Hepatocyte (in vitro differentiated cells): Measurements from ENCODE around the gene SLC10A2. TPM values are rescaled to one million over a fixed set of nuclear protein-coding genes. Genes with fewer than 3 reads are reported as not detected.
"Not testable (repeated sequence)": the region's sequence is repeated elsewhere in the genome, so short reads cannot be mapped to it uniquely, and the experiment has no call there.

Experiments
- DNase-seq: peaks from one replicate; pipeline ENCODE4 v3.0.0-alpha.2; 2016; ENCODE audit warnings: low spot score
- H2AFZ ChIP-seq: fragments of 200-600 bp; sonication (generic); 2 replicates; pipeline ENCODE4 v1.6.0; 2016; ENCODE audit warnings: antibody characterized with exemption, mild to moderate bottlenecking
- H3K27ac ChIP-seq: fragments of 200-600 bp; sonication (generic); 2 replicates; pipeline ENCODE4 v1.5.1; 2016; ENCODE audit warnings: mild to moderate bottlenecking
- H3K27me3 ChIP-seq: fragments of 200-600 bp; sonication (generic); 2 replicates; pipeline ENCODE4 v1.6.1; 2016
- H3K36me3 ChIP-seq: fragments of 200-600 bp; sonication (generic); replicated peaks from 2 replicates; pipeline ENCODE4 v1.5.1; 2016; ENCODE audit warnings: low read depth; ENCODE audit not compliant: insufficient read depth
- H3K4me1 ChIP-seq: fragments of 200-600 bp; sonication (generic); 2 replicates; pipeline ENCODE4 v1.5.1; 2016; ENCODE audit warnings: mild to moderate bottlenecking, moderate library complexity; ENCODE audit not compliant: insufficient read depth
- H3K4me2 ChIP-seq: fragments of 200-600 bp; sonication (generic); 2 replicates; pipeline ENCODE4 v1.6.0; 2016
- H3K4me3 ChIP-seq: fragments of 200-600 bp; sonication (generic); 2 replicates; pipeline ENCODE4 v1.5.1; 2016; ENCODE audit warnings: mild to moderate bottlenecking
- H3K79me2 ChIP-seq: fragments of 200-600 bp; sonication (generic); 2 replicates; pipeline ENCODE4 v1.6.0; 2017; ENCODE audit warnings: mild to moderate bottlenecking
- H3K9me2 ChIP-seq: fragments of 200-600 bp; sonication (generic); replicated peaks from 2 replicates; pipeline ENCODE4 v1.6.0; 2017; ENCODE audit warnings: mild to moderate bottlenecking; ENCODE audit not compliant: insufficient read depth
- H3K9me3 ChIP-seq: fragments of 200-600 bp; sonication (generic); 2 replicates; pipeline ENCODE4 v1.5.1; 2016; ENCODE audit warnings: low read depth, mild to moderate bottlenecking
- H4K20me1 ChIP-seq: fragments of 200-600 bp; sonication (generic); 2 replicates; pipeline ENCODE4 v1.6.0; 2016; ENCODE audit warnings: mild to moderate bottlenecking; ENCODE audit not compliant: insufficient read depth, poor library complexity, severe bottlenecking
- EZH2 ChIP-seq: fragments of 200-600 bp; sonication (generic); IDR thresholded peaks from 2 replicates; pipeline ENCODE4 v1.6.1; 2016; ENCODE audit warnings: antibody characterized with exemption, mild to moderate bottlenecking, borderline replicate concordance
- EZH2phosphoT487 ChIP-seq: fragments of 200-600 bp; sonication (generic); IDR thresholded peaks from one replicate; pipeline ENCODE4 v1.6.1; 2018; ENCODE audit warnings: antibody characterized with exemption, mild to moderate bottlenecking, low read depth, moderate library complexity; ENCODE audit not compliant: unreplicated experiment, severe bottlenecking
- WGBS: methylation state at CpG from one replicate; pipeline ENCODE4 v1.1.6; 2016; ENCODE audit warnings: low lambda C conversion rate; ENCODE audit errors: missing lambda C conversion rate; 5-methylcytosine and 5-hydroxymethylcytosine counted together
- polyA plus RNA-seq: library from polyadenylated mRNA; unstranded; fragments of >200 nt; fragmentation: Nextera tagmentation; extraction: Ambion mirVana; gene quantifications from 2 replicates; pipeline ENCODE4 v1.2.1, GENCODE V29; 2016
- total RNA-seq: library from RNA; depleted of rRNA; stranded (reverse); fragments of >200 nt; gene quantifications from 2 replicates; pipeline ENCODE4 v1.2.3, GENCODE V29; 2014
- TF ChIP-seq, protein P1 (sequence below): fragments of 200-600 bp; sonication (generic); IDR thresholded peaks from 2 replicates; pipeline ENCODE4 v1.5.1; 2016; ENCODE audit warnings: antibody characterized with exemption, mild to moderate bottlenecking; ENCODE audit not compliant: poor library complexity

Gene SLC10A2
- total and polyA plus RNA-seq, 2 experiments from 2014 or later: 0.63 to 1.8 TPM

DNA sequence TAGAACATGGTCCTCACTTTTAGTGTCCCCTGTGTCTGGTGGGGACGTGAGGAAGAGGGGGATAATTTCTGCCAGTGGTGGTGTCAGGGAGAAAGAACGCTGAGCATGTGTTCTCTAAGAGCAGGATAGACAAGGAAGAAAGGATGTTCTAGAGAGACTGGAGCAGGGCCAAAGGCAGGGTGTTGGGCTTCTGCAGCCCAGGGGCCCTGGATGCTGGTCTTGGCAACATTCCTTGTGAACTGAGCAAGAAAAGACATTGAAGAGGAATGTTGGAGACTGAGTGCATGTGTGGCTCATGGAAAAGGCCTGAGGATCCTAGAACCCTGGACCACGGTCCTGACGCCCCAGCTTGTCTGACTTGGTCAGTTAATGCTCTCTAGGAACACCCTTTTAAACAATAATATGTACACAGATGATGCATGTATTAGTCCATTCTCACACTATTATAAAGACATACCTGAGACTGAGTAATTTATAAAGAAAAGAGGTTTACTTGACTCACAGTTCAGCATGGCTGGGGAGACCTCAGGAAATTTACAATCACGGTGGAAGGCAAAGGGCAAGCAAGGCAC is 33.6 kb upstream of the SLC10A2 start:
- Histone ChIP-seq H3K4me1 (no peaks in the 10 kb centered on the region), H4K20me1 (no peaks in the 10 kb centered on the region), H3K27ac (no peak overlapping the region), H3K9me3 (no peaks in the 10 kb centered on the region), H2AFZ (no peak overlapping the region), H3K9me2 (no peaks in the 10 kb centered on the region), H3K4me3 (no peak overlapping the region), H3K4me2 (no peak overlapping the region), H3K36me3 (no peaks in the 10 kb centered on the region), H3K27me3 (no peaks in the 10 kb centered on the region), H3K79me2 (no peaks in the 10 kb centered on the region)
- 89% methylated on average over 5 of the region's 5 CpGs for WGBS
- DNase-seq: no peak
- no peak for TF ChIP-seq EZH2
- TF ChIP-seq EZH2phosphoT487: no peak
- TF ChIP-seq, protein P1, sequence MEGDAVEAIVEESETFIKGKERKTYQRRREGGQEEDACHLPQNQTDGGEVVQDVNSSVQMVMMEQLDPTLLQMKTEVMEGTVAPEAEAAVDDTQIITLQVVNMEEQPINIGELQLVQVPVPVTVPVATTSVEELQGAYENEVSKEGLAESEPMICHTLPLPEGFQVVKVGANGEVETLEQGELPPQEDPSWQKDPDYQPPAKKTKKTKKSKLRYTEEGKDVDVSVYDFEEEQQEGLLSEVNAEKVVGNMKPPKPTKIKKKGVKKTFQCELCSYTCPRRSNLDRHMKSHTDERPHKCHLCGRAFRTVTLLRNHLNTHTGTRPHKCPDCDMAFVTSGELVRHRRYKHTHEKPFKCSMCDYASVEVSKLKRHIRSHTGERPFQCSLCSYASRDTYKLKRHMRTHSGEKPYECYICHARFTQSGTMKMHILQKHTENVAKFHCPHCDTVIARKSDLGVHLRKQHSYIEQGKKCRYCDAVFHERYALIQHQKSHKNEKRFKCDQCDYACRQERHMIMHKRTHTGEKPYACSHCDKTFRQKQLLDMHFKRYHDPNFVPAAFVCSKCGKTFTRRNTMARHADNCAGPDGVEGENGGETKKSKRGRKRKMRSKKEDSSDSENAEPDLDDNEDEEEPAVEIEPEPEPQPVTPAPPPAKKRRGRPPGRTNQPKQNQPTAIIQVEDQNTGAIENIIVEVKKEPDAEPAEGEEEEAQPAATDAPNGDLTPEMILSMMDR: no peak

DNA sequence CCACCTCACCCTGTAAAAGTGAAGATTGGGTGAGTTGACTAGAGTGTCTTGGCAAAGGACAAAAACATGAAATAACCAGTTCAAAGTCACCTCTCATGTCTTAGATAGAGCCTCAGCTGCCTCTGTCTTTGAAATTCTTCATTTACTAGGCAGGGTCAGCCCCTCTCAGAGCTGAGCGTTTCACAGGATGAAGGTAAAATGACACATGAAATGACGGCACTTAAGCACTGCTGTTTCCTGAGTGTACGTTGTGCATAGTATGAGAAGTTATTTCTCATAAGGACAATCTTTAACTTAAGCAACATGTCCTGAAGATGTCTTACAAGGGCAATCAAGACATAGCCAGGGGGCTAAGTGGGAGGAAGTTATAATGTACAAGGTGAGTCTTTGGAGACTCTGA is 32.3 kb upstream of the SLC10A2 start:
- Histone ChIP-seq H3K9me2 (no peaks in the 10 kb centered on the region), H3K27ac (no peak overlapping the region), H3K4me1 (no peaks in the 10 kb centered on the region), H3K4me3 (no peak overlapping the region), H3K36me3 (no peaks in the 10 kb centered on the region), H3K4me2 (no peak overlapping the region), H3K9me3 (no peaks in the 10 kb centered on the region), H4K20me1 (no peaks in the 10 kb centered on the region), H3K27me3 (no peaks in the 10 kb centered on the region), H2AFZ (no peak overlapping the region), H3K79me2 (no peaks in the 10 kb centered on the region)
- TF ChIP-seq EZH2 (no peak), EZH2phosphoT487 (no peak)
- TF ChIP-seq, protein P1: no peak
- no peak for DNase-seq
- 72% methylated on average over 3 of the region's 3 CpGs for WGBS

DNA sequence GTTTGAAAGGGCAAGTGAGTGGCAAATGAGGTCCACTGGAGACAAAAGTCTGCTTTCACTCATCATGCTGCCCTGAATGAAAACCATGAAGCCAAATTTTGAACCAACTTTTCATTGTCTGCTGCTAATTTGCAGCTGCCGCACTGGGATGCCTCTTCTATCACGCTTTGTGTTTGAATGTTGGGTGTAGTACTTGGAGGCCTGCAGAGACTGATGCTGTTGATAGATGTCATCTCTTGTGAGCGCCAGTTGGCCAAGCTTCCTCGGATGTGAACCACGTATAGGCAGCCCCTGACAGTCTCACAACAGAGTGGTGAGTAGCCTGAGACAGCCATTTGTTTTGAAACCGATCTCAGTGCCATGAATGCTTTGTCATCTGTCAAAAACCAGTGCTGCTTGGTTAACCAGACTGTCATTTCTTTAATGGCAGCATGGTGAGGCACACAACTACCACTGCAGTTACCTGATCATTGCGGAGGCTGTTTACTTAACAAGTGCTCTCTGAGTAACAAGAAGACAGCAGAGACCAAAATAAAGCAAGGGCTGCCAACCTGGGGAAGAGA is 31.2 kb upstream of the SLC10A2 start:
- Histone ChIP-seq H3K27me3 (no peaks in the 10 kb centered on the region), H3K9me2 (no peaks in the 10 kb centered on the region), H3K36me3 (no peaks in the 10 kb centered on the region), H3K9me3 (no peaks in the 10 kb centered on the region), H3K4me3 (no peak overlapping the region), H3K4me2 (no peak overlapping the region), H4K20me1 (no peaks in the 10 kb centered on the region), H2AFZ (no peak overlapping the region), H3K79me2 (no peaks in the 10 kb centered on the region), H3K27ac (no peak overlapping the region), H3K4me1 (no peaks in the 10 kb centered on the region)
- WGBS: 90% methylated on average over 7 of the region's 7 CpGs
- TF ChIP-seq, protein P1: no peak
- no peak for TF ChIP-seq EZH2
- DNase-seq: no peak

DNA sequence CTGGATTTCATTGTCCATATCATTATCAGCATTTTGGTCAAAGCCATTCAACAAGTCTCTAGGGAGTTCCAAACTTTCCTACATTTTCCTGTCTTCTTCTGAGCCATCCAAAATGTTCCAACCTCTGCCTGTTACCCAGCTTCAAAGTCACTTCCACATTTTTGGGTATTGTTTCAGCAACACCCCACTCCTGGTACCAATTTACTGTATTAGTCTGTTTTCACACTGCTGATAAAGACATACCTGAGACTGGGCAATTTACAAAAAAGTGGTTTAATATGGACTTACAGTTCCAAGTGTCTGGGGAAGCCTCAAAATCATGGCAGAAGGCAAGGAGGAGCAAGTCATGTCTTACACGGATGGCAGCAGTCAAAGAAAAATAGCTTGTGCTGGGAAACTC is 27.4 kb upstream of the SLC10A2 start:
- H3K36me3 ChIP-seq, DNase-seq, H3K27ac ChIP-seq, H3K27me3 ChIP-seq, H3K4me1 ChIP-seq, H3K9me2 ChIP-seq, H3K9me3 ChIP-seq, H3K79me2 ChIP-seq, H3K4me3 ChIP-seq, H3K4me2 ChIP-seq, H2AFZ ChIP-seq, H4K20me1 ChIP-seq: not testable (repeated sequence)
- WGBS: 91% methylated on average over 1 of the region's 1 CpG
